Fibroblast of lung (primary cell): ENCODE results near the gene TLK2.

Experiments
- CTCF ChIP-seq, 2 donors: IDR thresholded peaks in 1 of 2; conservative IDR thresholded peaks in 1 of 2; 1 replicate in 1 of 2; 2 replicates in 1 of 2; pipeline ENCODE4 v1.5.1; 2011 to 2012; ENCODE audit warnings: low read length in 2 of 2, control low read depth in 1 of 2, inconsistent platforms in 1 of 2, low read depth in 1 of 2, mild to moderate bottlenecking in 1 of 2
- EZH2 ChIP-seq: IDR thresholded peaks from 2 replicates; pipeline ENCODE4 v1.5.1; 2012; ENCODE audit warnings: low read length, control low read depth, mild to moderate bottlenecking; ENCODE audit errors: missing control alignments

GRCh38 chr17:62580947-62581346, 102.3 kb downstream of the TLK2 start:
- TF ChIP-seq CTCF (conservative IDR thresholded peaks at IDR 0.05 in 1 of 2, IDR thresholded peaks at IDR 0.05 in 1 of 2; ENCODE audit: low read depth in 1 of 2, low read length in 2 of 2) (no peak), EZH2 (no peak)
